Measurements from ENCODE around the gene RCAN2.

DNA sequence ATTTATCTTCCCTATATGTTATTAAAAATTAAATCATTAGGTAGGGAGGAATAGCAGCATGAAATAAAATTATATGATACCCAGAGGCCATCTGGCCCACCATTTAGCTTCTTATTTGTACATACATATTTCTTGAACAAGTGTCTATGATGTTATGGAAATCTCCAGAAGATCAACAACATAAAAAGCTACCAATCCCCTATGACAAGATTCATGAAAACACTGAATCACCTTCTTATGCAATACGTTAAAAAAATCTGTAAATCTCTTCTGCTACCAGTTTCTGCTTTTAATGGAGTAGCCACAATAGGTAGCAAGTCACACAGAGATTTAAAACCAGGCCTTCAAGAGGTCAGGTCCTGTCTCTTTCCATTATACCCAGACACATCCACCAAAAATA is 194.7 kb downstream of the RCAN2 start:
- TF ChIP-seq CTCF (IDR thresholded peaks at IDR 0.05) (no peak), POLR2AphosphoS5 (IDR thresholded peaks at IDR 0.05) (no peak)
